PC-9 (cell line): ENCODE data around the gene PDE6G.

Source experiments
- EZH2 ChIP-seq: fragments of 200-600 bp; sonication (generic); IDR thresholded peaks from 2 replicates; pipeline ENCODE4 v1.8.0; 2017; ENCODE audit warnings: antibody characterized with exemption, low read depth
- TF ChIP-seq, protein P1 (sequence below): fragments of 200-600 bp; sonication (generic); conservative IDR thresholded peaks from 2 replicates; pipeline ENCODE4 v1.6.1; 2017; ENCODE audit warnings: mixed run types, antibody characterized with exemption, mild to moderate bottlenecking, moderate library complexity

DNA sequence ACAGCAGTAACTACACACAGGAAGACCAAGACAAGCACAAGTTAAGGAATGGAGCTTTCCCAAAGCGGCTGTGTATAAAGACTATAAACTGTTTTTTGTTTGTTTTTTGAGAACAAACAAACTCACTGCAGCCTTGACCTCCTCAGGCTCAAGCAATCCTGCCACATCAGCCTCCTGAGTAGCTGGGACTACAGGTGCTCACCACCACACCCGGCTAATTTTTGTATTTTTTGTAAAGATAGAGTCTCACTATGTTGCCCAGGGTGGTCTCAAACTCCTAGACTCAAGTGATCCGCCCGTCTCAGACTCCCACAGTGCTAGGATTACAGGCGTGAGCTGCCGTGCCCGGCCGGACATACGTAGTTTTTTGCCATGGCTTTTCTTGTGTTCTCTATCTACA, 4.1 kb upstream of the PDE6G start:
- no peak for TF ChIP-seq EZH2
- TF ChIP-seq, protein P1, sequence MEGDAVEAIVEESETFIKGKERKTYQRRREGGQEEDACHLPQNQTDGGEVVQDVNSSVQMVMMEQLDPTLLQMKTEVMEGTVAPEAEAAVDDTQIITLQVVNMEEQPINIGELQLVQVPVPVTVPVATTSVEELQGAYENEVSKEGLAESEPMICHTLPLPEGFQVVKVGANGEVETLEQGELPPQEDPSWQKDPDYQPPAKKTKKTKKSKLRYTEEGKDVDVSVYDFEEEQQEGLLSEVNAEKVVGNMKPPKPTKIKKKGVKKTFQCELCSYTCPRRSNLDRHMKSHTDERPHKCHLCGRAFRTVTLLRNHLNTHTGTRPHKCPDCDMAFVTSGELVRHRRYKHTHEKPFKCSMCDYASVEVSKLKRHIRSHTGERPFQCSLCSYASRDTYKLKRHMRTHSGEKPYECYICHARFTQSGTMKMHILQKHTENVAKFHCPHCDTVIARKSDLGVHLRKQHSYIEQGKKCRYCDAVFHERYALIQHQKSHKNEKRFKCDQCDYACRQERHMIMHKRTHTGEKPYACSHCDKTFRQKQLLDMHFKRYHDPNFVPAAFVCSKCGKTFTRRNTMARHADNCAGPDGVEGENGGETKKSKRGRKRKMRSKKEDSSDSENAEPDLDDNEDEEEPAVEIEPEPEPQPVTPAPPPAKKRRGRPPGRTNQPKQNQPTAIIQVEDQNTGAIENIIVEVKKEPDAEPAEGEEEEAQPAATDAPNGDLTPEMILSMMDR: no peak
